ENCODE results near the gene GLCE.

DNA sequence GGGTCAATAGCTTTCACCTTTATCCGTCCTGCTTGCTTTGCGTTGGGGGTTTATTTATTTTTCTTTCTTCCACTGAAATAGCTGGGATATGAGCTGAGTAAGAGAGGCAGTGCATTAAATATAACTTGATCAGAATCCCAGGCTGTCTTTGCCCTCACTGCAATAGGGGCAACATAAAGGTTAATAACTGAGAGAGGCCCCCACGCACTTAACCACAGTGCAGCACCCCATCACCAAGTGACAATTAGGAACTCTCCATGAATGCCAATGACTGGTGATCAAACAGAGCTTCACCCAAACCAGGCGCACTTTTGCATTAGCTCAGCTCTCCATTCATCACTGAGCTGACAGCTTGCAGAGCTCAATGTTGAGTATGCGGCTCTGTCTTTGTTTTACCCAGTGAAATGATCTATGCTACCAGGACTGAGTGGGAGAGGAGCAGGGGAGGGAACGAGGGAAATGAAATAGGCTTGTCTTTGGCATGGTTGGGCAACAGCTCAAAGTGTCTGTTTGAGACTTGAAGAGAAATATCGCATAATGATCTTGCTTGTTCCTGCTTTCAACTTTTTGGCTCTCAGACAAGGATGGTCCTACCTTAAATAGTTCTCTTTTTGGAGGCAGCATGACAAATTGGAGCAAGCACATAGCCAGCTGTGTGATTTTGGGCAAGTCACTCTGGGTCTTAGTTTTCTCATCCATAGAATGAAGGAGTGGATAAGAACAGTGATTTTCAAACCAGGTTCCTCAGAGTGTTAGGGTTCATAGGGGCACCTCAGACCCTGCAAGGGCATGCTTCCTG lies 14.5 kb upstream of the GLCE start:
- TF ChIP-seq, protein P1, sequence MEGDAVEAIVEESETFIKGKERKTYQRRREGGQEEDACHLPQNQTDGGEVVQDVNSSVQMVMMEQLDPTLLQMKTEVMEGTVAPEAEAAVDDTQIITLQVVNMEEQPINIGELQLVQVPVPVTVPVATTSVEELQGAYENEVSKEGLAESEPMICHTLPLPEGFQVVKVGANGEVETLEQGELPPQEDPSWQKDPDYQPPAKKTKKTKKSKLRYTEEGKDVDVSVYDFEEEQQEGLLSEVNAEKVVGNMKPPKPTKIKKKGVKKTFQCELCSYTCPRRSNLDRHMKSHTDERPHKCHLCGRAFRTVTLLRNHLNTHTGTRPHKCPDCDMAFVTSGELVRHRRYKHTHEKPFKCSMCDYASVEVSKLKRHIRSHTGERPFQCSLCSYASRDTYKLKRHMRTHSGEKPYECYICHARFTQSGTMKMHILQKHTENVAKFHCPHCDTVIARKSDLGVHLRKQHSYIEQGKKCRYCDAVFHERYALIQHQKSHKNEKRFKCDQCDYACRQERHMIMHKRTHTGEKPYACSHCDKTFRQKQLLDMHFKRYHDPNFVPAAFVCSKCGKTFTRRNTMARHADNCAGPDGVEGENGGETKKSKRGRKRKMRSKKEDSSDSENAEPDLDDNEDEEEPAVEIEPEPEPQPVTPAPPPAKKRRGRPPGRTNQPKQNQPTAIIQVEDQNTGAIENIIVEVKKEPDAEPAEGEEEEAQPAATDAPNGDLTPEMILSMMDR (IDR thresholded peaks at IDR 0.05; ENCODE audit: insufficient read depth, low read depth, low read length) = no peak
- no peak for TF ChIP-seq EZH2 (IDR thresholded peaks at IDR 0.05; ENCODE audit: insufficient read depth, low read length)
